BE2C (cell line): ENCODE measurements around the gene TXLNA.

Experiments
- DNase-seq: peaks from one replicate; pipeline ENCODE4 v3.0.0-alpha.2; 2020
- H3K27me3 ChIP-seq: fragments of 250-450 bp; sonication (Bioruptor Pico); 2 replicates; pipeline ENCODE4 v1.5.1; 2020; ENCODE audit warnings: mild to moderate bottlenecking
- H3K36me3 ChIP-seq: fragments of 250-450 bp; sonication (Bioruptor Pico); 2 replicates; pipeline ENCODE4 v1.5.1; 2020; ENCODE audit warnings: mild to moderate bottlenecking
- H3K4me1 ChIP-seq: fragments of 250-450 bp; sonication (Bioruptor Pico); 2 replicates; pipeline ENCODE4 v1.5.1; 2020
- H3K4me3 ChIP-seq: 2 replicates; pipeline ENCODE4 v1.5.1; 2011; ENCODE audit warnings: low read depth, low read length
- H3K9me3 ChIP-seq: fragments of 250-450 bp; sonication (Bioruptor Pico); 2 replicates; pipeline ENCODE4 v1.5.1; 2020
- CTCF ChIP-seq: IDR thresholded peaks from 2 replicates; pipeline ENCODE4 v1.5.1; 2012; ENCODE audit warnings: mild to moderate bottlenecking, low read depth, low read length

Gene TXLNA

GRCh38 chr1:32232558-32233304, 53.3 kb downstream of the TXLNA start:
- no peak for DNase-seq
- no peaks in the 10 kb centered on the region for H3K4me1 ChIP-seq
- TF ChIP-seq CTCF = no peak
- H3K36me3 ChIP-seq = no peaks in the 10 kb centered on the region; the same call in none of the 2 replicates
- no peak overlapping the region for H3K4me3 ChIP-seq
- no peaks in the 10 kb centered on the region for H3K27me3 ChIP-seq
- no peaks in the 10 kb centered on the region for H3K9me3 ChIP-seq

GRCh38 chr1:32234792-32235191, 55.3 kb downstream of the TXLNA start:
- H3K4me1 ChIP-seq = no peaks in the 10 kb centered on the region
- DNase-seq = no peak
- H3K27me3 ChIP-seq = no peaks in the 10 kb centered on the region
- no peak for TF ChIP-seq CTCF
- H3K4me3 ChIP-seq = no peak overlapping the region
- no peaks in the 10 kb centered on the region for H3K9me3 ChIP-seq
- H3K36me3 ChIP-seq = no peaks in the 10 kb centered on the region; the same call in 1 of the 2 replicates

GRCh38 chr1:32239337-32239736, 59.9 kb downstream of the TXLNA start:
- no peak overlapping the region for H3K4me3 ChIP-seq
- no peak for DNase-seq

GRCh38 chr1:32239790-32240139, 60.3 kb downstream of the TXLNA start:
- no peak for DNase-seq
- no peaks in the 10 kb centered on the region for H3K4me1 ChIP-seq
- H3K36me3 ChIP-seq = no peaks in the 10 kb centered on the region
- no peaks in the 10 kb centered on the region for H3K27me3 ChIP-seq
- H3K9me3 ChIP-seq = no peaks in the 10 kb centered on the region
- no peak overlapping the region for H3K4me3 ChIP-seq
- TF ChIP-seq CTCF = no peak

More at GRCh38 chr1:32239337-32239736, 59.9 kb downstream of the TXLNA start:
- no peaks in the 10 kb centered on the region for H3K9me3 ChIP-seq
- H3K27me3 ChIP-seq = no peaks in the 10 kb centered on the region
- H3K36me3 ChIP-seq = no peaks in the 10 kb centered on the region
- no peak for TF ChIP-seq CTCF
- no peaks in the 10 kb centered on the region for H3K4me1 ChIP-seq

- peak; percentile 46 for DNase-seq
- no peaks in the 10 kb centered on the region for H3K9me3 ChIP-seq
- peak overlapping the region; percentile 64 for H3K4me3 ChIP-seq
- H3K36me3 ChIP-seq = no peaks in the 10 kb centered on the region
- H3K4me1 ChIP-seq = no peaks in the 10 kb centered on the region
- H3K27me3 ChIP-seq = no peaks in the 10 kb centered on the region
- TF ChIP-seq CTCF = no peak; the same call in 1 of the 2 replicates
Measured at GRCh38 chr1:32240140-32240951, 60.9 kb downstream of the TXLNA start.
